GF-D8 (cell line): ENCODE data around the gene IGF2BP3.
"Not testable (repeated sequence)": the region's sequence is repeated elsewhere in the genome, so short reads cannot be mapped to it uniquely, and the experiment has no call there.

Experiments used
- DNase-seq: peaks from one replicate; lab custom pipeline; 2025; lab: John Stamatoyannopoulos, UW

The IGF2BP3 gene

GRCh38 chr7:23470330-23471105 is at the start of gene IGF2BP3:
TSS of gene IGF2BP3 (minus strand) at chr7:23470491. CDS start at chr7:23470110, 381 bp downstream.
- peak; percentile 95 for DNase-seq

- no peak for DNase-seq
Observed at GRCh38 chr7:23514755-23515154, 44.5 kb upstream of the IGF2BP3 start.

- not testable (repeated sequence) for DNase-seq
Observed at GRCh38 chr7:23513746-23514145, 43.5 kb upstream of the IGF2BP3 start.

GRCh38 chr7:23494009-23494408 is 23.7 kb upstream of the IGF2BP3 start:
- DNase-seq = no peak

- DNase-seq = no peak
Observed at GRCh38 chr7:23491502-23491901, 21.2 kb upstream of the IGF2BP3 start.

- no peak for DNase-seq
Observed at GRCh38 chr7:23490357-23491135, 20.3 kb upstream of the IGF2BP3 start.

- not testable (repeated sequence) for DNase-seq
Observed at GRCh38 chr7:23488714-23489113, 18.4 kb upstream of the IGF2BP3 start.

GRCh38 chr7:23487670-23488069 is 17.4 kb upstream of the IGF2BP3 start:
- no peak for DNase-seq

- DNase-seq = no peak
Observed at GRCh38 chr7:23486002-23486773, 15.9 kb upstream of the IGF2BP3 start.

GRCh38 chr7:23482686-23483085 is 12.4 kb upstream of the IGF2BP3 start:
- DNase-seq = no peak

GRCh38 chr7:23477962-23478866 is 7.9 kb upstream of the IGF2BP3 start:
- DNase-seq = no peak

- no peak for DNase-seq
Observed at GRCh38 chr7:23477157-23477499, 6.8 kb upstream of the IGF2BP3 start.

GRCh38 chr7:23476286-23477156 is 6.2 kb upstream of the IGF2BP3 start:
- no peak for DNase-seq

- no peak for DNase-seq
Observed at GRCh38 chr7:23475576-23475839, 5.2 kb upstream of the IGF2BP3 start.

- no peak for DNase-seq
Observed at GRCh38 chr7:23474829-23475575, 4.7 kb upstream of the IGF2BP3 start.

GRCh38 chr7:23474094-23474828 is 4.0 kb upstream of the IGF2BP3 start:
- peak; percentile 24 for DNase-seq

GRCh38 chr7:23473844-23474093 is 3.5 kb upstream of the IGF2BP3 start:
- DNase-seq = no peak

GRCh38 chr7:23472956-23473843 is 2.9 kb upstream of the IGF2BP3 start:
- DNase-seq = no peak

- DNase-seq = no peak
Observed at GRCh38 chr7:23472556-23472955, 2.3 kb upstream of the IGF2BP3 start.
